Measurements from ENCODE around the gene DGCR2.
A peak's percentile ranks its signal among the peaks of the same experiment; 100 is the strongest.
"Not testable (repeated sequence)": the region's sequence is repeated elsewhere in the genome, so short reads cannot be mapped to it uniquely, and the experiment has no call there.

DGCR2 gene

GRCh38 chr22:19090183-19090582 is 32.0 kb downstream of the DGCR2 start:
- H3K27ac ChIP-seq = no peak overlapping the region
- TF ChIP-seq CTCF (conservative IDR thresholded peaks at IDR 0.05) = no peak
- no peak for TF ChIP-seq ZFX (IDR thresholded peaks at IDR 0.05)

GRCh38 chr22:19088866-19089595 is 33.2 kb downstream of the DGCR2 start:
- TF ChIP-seq CTCF (conservative IDR thresholded peaks at IDR 0.05) (no peak), ZFX (IDR thresholded peaks at IDR 0.05) (no peak)
- H3K27ac ChIP-seq = no peak overlapping the region

GRCh38 chr22:19086896-19087295 is 35.3 kb downstream of the DGCR2 start:
- TF ChIP-seq ZFX (IDR thresholded peaks at IDR 0.05) (no peak), CTCF (conservative IDR thresholded peaks at IDR 0.05) (no peak)
- H3K27ac ChIP-seq = no peak overlapping the region

- TF ChIP-seq CTCF (conservative IDR thresholded peaks at IDR 0.05) (no peak), ZFX (IDR thresholded peaks at IDR 0.05) (no peak)
- H3K27ac ChIP-seq = no peak overlapping the region
Observed at GRCh38 chr22:19086417-19086816, 35.8 kb downstream of the DGCR2 start.

- TF ChIP-seq ZFX (IDR thresholded peaks at IDR 0.05) (no peak), CTCF (conservative IDR thresholded peaks at IDR 0.05) (peak; percentile 55)
- no peak overlapping the region for H3K27ac ChIP-seq
Observed at GRCh38 chr22:19085233-19085718, 36.9 kb downstream of the DGCR2 start.

- H3K27ac ChIP-seq = not testable (repeated sequence)
Observed at GRCh38 chr22:19084586-19084985, 37.6 kb downstream of the DGCR2 start.

GRCh38 chr22:19084126-19084525 is 38.1 kb downstream of the DGCR2 start:
- H3K27ac ChIP-seq = not testable (repeated sequence)

- TF ChIP-seq ZFX (IDR thresholded peaks at IDR 0.05) = no peak
- TF ChIP-seq CTCF (conservative IDR thresholded peaks at IDR 0.05) = no peak
Observed at GRCh38 chr22:19082793-19083192, 39.4 kb downstream of the DGCR2 start.

More at GRCh38 chr22:19082793-19083192, 39.4 kb downstream of the DGCR2 start:
- no peak overlapping the region for H3K27ac ChIP-seq

Measured in C4-2B (cell line).